OCI-LY3 (cell line): ENCODE data around the gene CPNE4.

Experiments used
- H2AFZ ChIP-seq: fragments of 200-600, 300-600 bp; shearing (Covaris generic); 2 replicates; pipeline ENCODE4 v1.6.0; 2014; ENCODE audit warnings: antibody characterized with exemption, low read depth, low read length
- H3K27ac ChIP-seq: fragments of 200-600, 300-600 bp; sonication (generic); 2 replicates; pipeline ENCODE4 v1.5.1; 2014; ENCODE audit warnings: mild to moderate bottlenecking, low read length, moderate library complexity, mixed read lengths
- H3K27me3 ChIP-seq: fragments of 200-600, 300-600 bp; sonication (generic); 2 replicates; pipeline ENCODE4 v1.6.1; 2014; ENCODE audit warnings: low read depth, low read length, mixed read lengths
- H3K36me3 ChIP-seq: fragments of 200-600, 300-600 bp; sonication (generic); replicated peaks from 2 replicates; pipeline ENCODE3; 2014; ENCODE audit warnings: low read depth, low read length, mixed read lengths
- H3K4me1 ChIP-seq: fragments of 300-600, 200-600 bp; sonication (generic); 2 replicates; pipeline ENCODE4 v1.6.1; 2014; ENCODE audit warnings: low read length, mixed read lengths
- H3K4me2 ChIP-seq: fragments of 200-600, 300-600 bp; sonication (generic); 2 replicates; pipeline ENCODE4 v1.6.1; 2014; ENCODE audit warnings: low read length, mixed read lengths
- H3K4me3 ChIP-seq: fragments of 300-600, 200-600 bp; sonication (generic); 2 replicates; pipeline ENCODE4 v1.5.1; 2014; ENCODE audit warnings: antibody characterized with exemption, mild to moderate bottlenecking, low read length, moderate library complexity
- H3K79me2 ChIP-seq: fragments of 300-600, 200-600 bp; shearing (Covaris generic); 2 replicates; pipeline ENCODE4 v1.6.1; 2014; ENCODE audit warnings: mild to moderate bottlenecking, low read length, mixed read lengths
- H3K9ac ChIP-seq: fragments of 300-600, 200-600 bp; shearing (Covaris generic); 2 replicates; pipeline ENCODE4 v1.6.0; 2014; ENCODE audit warnings: mild to moderate bottlenecking, low read length, moderate library complexity
- H3K9me3 ChIP-seq: fragments of 200-600, 300-600 bp; shearing (Covaris generic); 2 replicates; pipeline ENCODE4 v1.6.1; 2014; ENCODE audit warnings: low read length, mixed read lengths; ENCODE audit not compliant: insufficient read depth
- H4K20me1 ChIP-seq: fragments of 200-600, 300-600 bp; sonication (generic); 2 replicates; pipeline ENCODE4 v1.6.1; 2016; ENCODE audit warnings: low read length, mixed read lengths; ENCODE audit not compliant: insufficient read depth
- CTCF ChIP-seq: fragments of 200-600, 300-600 bp; sonication (generic); IDR thresholded peaks from 2 replicates; pipeline ENCODE4 v1.5.1; 2014; ENCODE audit warnings: antibody characterized with exemption, low read length, low read depth
- EZH2phosphoT487 ChIP-seq: fragments of 200-600 bp; shearing (Covaris generic); IDR thresholded peaks from 2 replicates; pipeline ENCODE4 v1.6.1; 2018; ENCODE audit warnings: antibody characterized with exemption, mixed run types, low read depth

Gene CPNE4

GRCh38 chr3:131550562-131551465, 484.0 kb downstream of the CPNE4 start:
- H3K9ac ChIP-seq: no peak overlapping the region
- H4K20me1 ChIP-seq: no peaks in the 10 kb centered on the region
- no peak overlapping the region for H3K4me2 ChIP-seq
- no peaks in the 10 kb centered on the region for H3K27me3 ChIP-seq
- H3K4me3 ChIP-seq: no peak overlapping the region
- TF ChIP-seq CTCF (no peak), EZH2phosphoT487 (no peak)
- H3K79me2 ChIP-seq: no peaks in the 10 kb centered on the region
- H3K36me3 ChIP-seq: no peaks in the 10 kb centered on the region
- peaks cover 37% of the 10 kb centered on the region for H3K4me1 ChIP-seq
- no peaks in the 10 kb centered on the region for H3K9me3 ChIP-seq
- no peak overlapping the region for H3K27ac ChIP-seq
- no peak overlapping the region for H2AFZ ChIP-seq

- no peak overlapping the region for H3K4me3 ChIP-seq
- no peaks in the 10 kb centered on the region for H3K27me3 ChIP-seq
- peaks cover 35% of the 10 kb centered on the region for H3K4me1 ChIP-seq
- no peaks in the 10 kb centered on the region for H3K36me3 ChIP-seq
- no peaks in the 10 kb centered on the region for H3K9me3 ChIP-seq
- H3K27ac ChIP-seq: no peak overlapping the region
- no peaks in the 10 kb centered on the region for H4K20me1 ChIP-seq
- H3K79me2 ChIP-seq: no peaks in the 10 kb centered on the region
- no peak overlapping the region for H3K9ac ChIP-seq
- no peak overlapping the region for H2AFZ ChIP-seq
- no peak overlapping the region for H3K4me2 ChIP-seq
- TF ChIP-seq EZH2phosphoT487 (no peak), CTCF (peak; percentile 91)
These were observed 485.5 kb downstream of the CPNE4 start for GRCh38 chr3:131549340-131549739.

GRCh38 chr3:131547585-131547984, 487.2 kb downstream of the CPNE4 start:
- Histone ChIP-seq H3K9me3 (no peaks in the 10 kb centered on the region), H2AFZ (no peak overlapping the region), H3K27me3 (no peaks in the 10 kb centered on the region), H3K79me2 (no peaks in the 10 kb centered on the region), H3K9ac (no peak overlapping the region), H3K4me1 (peaks cover 17% of the 10 kb centered on the region), H3K27ac (no peak overlapping the region), H3K4me3 (no peak overlapping the region), H3K4me2 (no peak overlapping the region), H3K36me3 (no peaks in the 10 kb centered on the region), H4K20me1 (no peaks in the 10 kb centered on the region)
- TF ChIP-seq CTCF (no peak), EZH2phosphoT487 (no peak)

GRCh38 chr3:131546441-131546840, 488.4 kb downstream of the CPNE4 start:
- H3K27me3 ChIP-seq: no peaks in the 10 kb centered on the region
- H2AFZ ChIP-seq: no peak overlapping the region
- H4K20me1 ChIP-seq: no peaks in the 10 kb centered on the region
- TF ChIP-seq CTCF (no peak), EZH2phosphoT487 (no peak)
- no peaks in the 10 kb centered on the region for H3K9me3 ChIP-seq
- H3K4me1 ChIP-seq: peaks cover 11% of the 10 kb centered on the region
- no peaks in the 10 kb centered on the region for H3K36me3 ChIP-seq
- no peaks in the 10 kb centered on the region for H3K79me2 ChIP-seq
- no peak overlapping the region for H3K4me3 ChIP-seq
- no peak overlapping the region for H3K4me2 ChIP-seq
- H3K27ac ChIP-seq: no peak overlapping the region
- no peak overlapping the region for H3K9ac ChIP-seq
